Measurements from ENCODE around the gene MDFIC. TPM values are rescaled to one million over a fixed set of nuclear protein-coding genes. Genes with fewer than 3 reads are reported as not detected.

The MDFIC gene
- 10.1 and 11.1 TPM in 2 replicates for total RNA-seq
- long read RNA-seq, partial matches to known transcripts, result 0 of 1 reads
- long read RNA-seq, other reads (novel, unspliced or antisense), result 1 of 1 reads

GRCh38 chr7:114922026-114922651 is at the start of gene MDFIC:
TSS of gene MDFIC (plus strand) at chr7:114922094. CDS start at chr7:114923034, 940 bp downstream.
- no peak for TF ChIP-seq CTCF (conservative IDR thresholded peaks at IDR 0.05)
- Mint-ChIP-seq H3K4me3 (peak within 1 kb of the TSS; percentile 85), H3K27me3 (ENCODE audit: low read depth) (no peaks in the 10 kb centered on the region), H3K27ac (ENCODE audit: unreplicated experiment) (peak within 1 kb of the TSS; percentile 92), H3K36me3 (ENCODE audit: low read depth) (no peaks in the 10 kb centered on the region), H3K4me1 (peaks cover 13% of the 10 kb centered on the region), H3K9me3 (no peaks in the 10 kb centered on the region)
- peak; percentile 39 for DNase-seq (ENCODE audit: low read depth, low spot score)

DNA sequence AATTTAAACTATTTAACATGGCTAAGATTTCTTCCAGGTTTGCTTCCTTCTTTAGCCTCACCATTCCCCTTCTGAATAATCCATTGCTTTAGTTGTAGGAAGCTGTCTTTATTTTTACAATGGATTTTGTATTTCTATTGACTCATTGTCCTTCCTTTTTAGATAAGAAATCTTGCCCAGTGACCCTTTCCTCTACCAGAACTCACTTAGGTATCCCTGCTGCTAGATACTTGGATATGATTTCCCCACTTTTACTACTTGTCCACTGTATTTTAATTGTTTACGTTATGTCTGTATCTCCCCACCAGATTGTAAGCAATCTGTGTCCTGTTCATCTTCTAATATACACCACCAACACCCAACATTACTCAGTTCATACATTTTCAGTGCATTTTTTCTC is 47.7 kb upstream of the MDFIC start:
- Mint-ChIP-seq H3K4me3 (no peak overlapping the region), H3K27ac (ENCODE audit: unreplicated experiment) (no peak overlapping the region), H3K9me3 (peaks cover 13% of the 10 kb centered on the region), H3K36me3 (ENCODE audit: low read depth) (no peaks in the 10 kb centered on the region), H3K4me1 (no peaks in the 10 kb centered on the region), H3K27me3 (ENCODE audit: low read depth) (no peaks in the 10 kb centered on the region)
- DNase-seq (ENCODE audit: low read depth, low spot score), result no peak
- TF ChIP-seq CTCF (conservative IDR thresholded peaks at IDR 0.05), result no peak

GRCh38 chr7:114875186-114875585 is 46.7 kb upstream of the MDFIC start:
- DNase-seq (ENCODE audit: low read depth, low spot score), result no peak
- TF ChIP-seq CTCF (conservative IDR thresholded peaks at IDR 0.05), result no peak
- no peaks in the 10 kb centered on the region for H3K36me3 Mint-ChIP-seq (ENCODE audit: low read depth)
- no peak overlapping the region for H3K27ac Mint-ChIP-seq (ENCODE audit: unreplicated experiment)
- H3K4me1 Mint-ChIP-seq, result no peaks in the 10 kb centered on the region
- H3K9me3 Mint-ChIP-seq, result peaks cover 16% of the 10 kb centered on the region
- no peaks in the 10 kb centered on the region for H3K27me3 Mint-ChIP-seq (ENCODE audit: low read depth)
- H3K4me3 Mint-ChIP-seq, result no peak overlapping the region

DNA sequence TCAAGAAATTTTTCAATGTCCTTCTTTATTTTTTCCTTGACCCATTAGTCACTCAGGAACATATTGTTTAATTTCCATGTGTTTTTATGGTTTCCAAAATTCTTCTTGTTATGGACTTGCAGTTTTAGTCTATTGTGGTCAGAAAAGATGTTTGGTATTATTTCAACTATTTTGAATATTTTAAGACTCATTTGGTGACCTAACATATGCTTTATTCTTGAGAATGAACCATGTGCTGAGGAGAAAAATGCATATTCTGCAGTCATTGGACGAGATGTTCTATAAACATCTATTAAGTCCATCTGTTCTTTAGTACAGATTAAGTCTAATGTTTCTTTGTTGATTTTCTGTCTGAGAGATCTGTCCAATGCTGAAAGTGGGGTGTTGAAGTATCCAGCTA is 42.3 kb upstream of the MDFIC start:
- H3K4me3 Mint-ChIP-seq, result no peak overlapping the region
- no peaks in the 10 kb centered on the region for H3K36me3 Mint-ChIP-seq (ENCODE audit: low read depth)
- H3K9me3 Mint-ChIP-seq, result peaks cover 20% of the 10 kb centered on the region
- TF ChIP-seq CTCF (conservative IDR thresholded peaks at IDR 0.05), result no peak
- DNase-seq (ENCODE audit: low read depth, low spot score), result no peak
- H3K4me1 Mint-ChIP-seq, result no peaks in the 10 kb centered on the region
- H3K27me3 Mint-ChIP-seq (ENCODE audit: low read depth), result no peaks in the 10 kb centered on the region
- H3K27ac Mint-ChIP-seq (ENCODE audit: unreplicated experiment), result no peak overlapping the region

- Mint-ChIP-seq H3K36me3 (ENCODE audit: low read depth) (no peaks in the 10 kb centered on the region), H3K4me3 (no peak overlapping the region), H3K9me3 (no peaks in the 10 kb centered on the region), H3K27me3 (ENCODE audit: low read depth) (no peaks in the 10 kb centered on the region), H3K27ac (ENCODE audit: unreplicated experiment) (no peak overlapping the region), H3K4me1 (no peaks in the 10 kb centered on the region)
- no peak for TF ChIP-seq CTCF (conservative IDR thresholded peaks at IDR 0.05)
- no peak for DNase-seq (ENCODE audit: low read depth, low spot score)
Measured at GRCh38 chr7:114885836-114886235, 36.1 kb upstream of the MDFIC start.
